H9 (cell line): ENCODE results near the gene BOD1. TPM values are rescaled to one million over a fixed set of nuclear protein-coding genes. Genes with fewer than 3 reads are reported as not detected.

Experiments
- DNase-seq: peaks from one replicate; pipeline ENCODE4 v3.0.0-alpha.2; 2017
- H2AFZ ChIP-seq: one replicate; pipeline ENCODE4 v1.6.1; 2013; ENCODE audit warnings: mild to moderate bottlenecking, low read length, control low read depth, moderate library complexity
- H2AK5ac ChIP-seq: 2 replicates; pipeline ENCODE4 v1.6.1; 2013; ENCODE audit warnings: low read length, control low read depth, mixed read lengths; ENCODE audit not compliant: insufficient read length
- H2BK120ac ChIP-seq: one replicate; pipeline ENCODE4 v1.6.1; 2013; ENCODE audit warnings: low read depth, mild to moderate bottlenecking, low read length, control low read depth, inconsistent platforms; ENCODE audit not compliant: poor library complexity, severe bottlenecking
- H2BK12ac ChIP-seq: 2 replicates; pipeline ENCODE4 v1.6.1; 2013; ENCODE audit warnings: low read length, control low read depth, mixed read lengths, low read depth; ENCODE audit not compliant: insufficient read length
- H2BK15ac ChIP-seq: 2 replicates; pipeline ENCODE4 v1.6.1; 2013; ENCODE audit warnings: low read depth, low read length, control low read depth
- H2BK20ac ChIP-seq: one replicate; pipeline ENCODE4 v1.6.1; 2013; ENCODE audit warnings: low read depth, mild to moderate bottlenecking, low read length, control low read depth, inconsistent platforms; ENCODE audit not compliant: poor library complexity, severe bottlenecking
- H2BK5ac ChIP-seq: 2 replicates; pipeline ENCODE4 v1.6.1; 2013; ENCODE audit warnings: low read length, control low read depth, mixed read lengths; ENCODE audit not compliant: insufficient read length
- H3K14ac ChIP-seq: 2 replicates; pipeline ENCODE4 v1.6.1; 2013; ENCODE audit warnings: low read length, control low read depth; ENCODE audit not compliant: insufficient read depth
- H3K18ac ChIP-seq: 2 replicates; pipeline ENCODE4 v1.6.1; 2013; ENCODE audit warnings: low read depth, mild to moderate bottlenecking, mixed read lengths, low read length, control low read depth; ENCODE audit not compliant: insufficient read length
- H3K23ac ChIP-seq: 2 replicates; pipeline ENCODE4 v1.6.1; 2013; ENCODE audit warnings: low read length, control low read depth, mixed read lengths, low read depth; ENCODE audit not compliant: insufficient read length
- H3K23me2 ChIP-seq: 2 replicates; pipeline ENCODE4 v1.6.1; 2013; ENCODE audit warnings: low read depth, mild to moderate bottlenecking, mixed read lengths, low read length, control low read depth; ENCODE audit not compliant: insufficient read length, poor library complexity, severe bottlenecking
- H3K27ac ChIP-seq: 2 replicates; pipeline ENCODE4 v1.5.1; 2013; ENCODE audit warnings: low read length, control low read depth, mixed read lengths, low read depth; ENCODE audit not compliant: insufficient read length
- H3K27me3 ChIP-seq: 2 replicates; pipeline ENCODE4 v1.6.1; 2013; ENCODE audit warnings: low read length, control low read depth, inconsistent platforms; ENCODE audit not compliant: insufficient read depth
- H3K4ac ChIP-seq: 2 replicates; pipeline ENCODE4 v1.6.1; 2013; ENCODE audit warnings: low read depth, mild to moderate bottlenecking, control low read depth, inconsistent platforms, low read length, moderate library complexity
- H3K4me1 ChIP-seq: 2 replicates; pipeline ENCODE4 v1.6.1; 2013; ENCODE audit warnings: low read length, control low read depth, inconsistent platforms; ENCODE audit not compliant: insufficient read depth
- H3K4me2 ChIP-seq: 2 replicates; pipeline ENCODE4 v1.6.1; 2013; ENCODE audit warnings: low read length, control low read depth, mixed read lengths; ENCODE audit not compliant: insufficient read length, insufficient read depth
- H3K56ac ChIP-seq: 2 replicates; pipeline ENCODE4 v1.6.1; 2013; ENCODE audit warnings: low read depth, mild to moderate bottlenecking, mixed read lengths, low read length, control low read depth; ENCODE audit not compliant: insufficient read length
- H3K79me1 ChIP-seq: 2 replicates; pipeline ENCODE4 v1.6.1; 2013; ENCODE audit warnings: low read depth, mild to moderate bottlenecking, moderate library complexity, low read length, control low read depth, inconsistent platforms; ENCODE audit not compliant: insufficient read depth, poor library complexity, severe bottlenecking
- H3K79me2 ChIP-seq: 2 replicates; pipeline ENCODE4 v1.6.1; 2013; ENCODE audit warnings: low read length, control low read depth, inconsistent platforms; ENCODE audit not compliant: insufficient read depth
- H3K9ac ChIP-seq: 2 replicates; pipeline ENCODE4 v1.6.1; 2013; ENCODE audit warnings: low read length, control low read depth, mixed read lengths; ENCODE audit not compliant: insufficient read length; ENCODE audit errors: extremely low read depth
- H3K9me3 ChIP-seq: one replicate; pipeline ENCODE4 v1.6.1; 2013; ENCODE audit warnings: low read depth, low read length, inconsistent platforms; ENCODE audit not compliant: control insufficient read depth
- H3T11ph ChIP-seq: one replicate; pipeline ENCODE4 v1.6.1; 2013; ENCODE audit warnings: mild to moderate bottlenecking, low read length, control low read depth, inconsistent platforms
- H4K20me1 ChIP-seq: one replicate; pipeline ENCODE4 v1.6.1; 2013; ENCODE audit not compliant: control insufficient read depth, insufficient read length, insufficient read depth
- H4K5ac ChIP-seq: 2 replicates; pipeline ENCODE4 v1.6.1; 2013; ENCODE audit warnings: low read depth, mild to moderate bottlenecking, mixed read lengths, low read length, control low read depth; ENCODE audit not compliant: insufficient read length
- H4K8ac ChIP-seq: replicated peaks from 2 replicates; pipeline ENCODE4 v1.6.1; 2013; ENCODE audit warnings: low read length, control low read depth, mixed read lengths, low read depth; ENCODE audit not compliant: insufficient read length
- H4K91ac ChIP-seq: 2 replicates; pipeline ENCODE4 v1.6.1; 2013; ENCODE audit warnings: low read depth, mild to moderate bottlenecking, moderate library complexity, mixed read lengths, low read length, control low read depth; ENCODE audit not compliant: insufficient read length
- H3K27ac Mint-ChIP-seq, 3 experiments: 2 replicates in 2 of 3; 3 replicates in 1 of 3; pipeline ENCODE4 v1.8.0; 2020 to 2021; ENCODE audit warnings: mixed read lengths in 3 of 3, mild to moderate bottlenecking in 1 of 3, moderate library complexity in 1 of 3
- H3K27me3 Mint-ChIP-seq: 2 replicates; pipeline ENCODE4 v1.8.0; 2021; ENCODE audit warnings: low read depth, mild to moderate bottlenecking, moderate library complexity, mixed read lengths
- H3K36me3 Mint-ChIP-seq, 3 experiments: 2 replicates in 2 of 3; 3 replicates in 1 of 3; pipeline ENCODE4 v1.8.0; 2020 to 2021; ENCODE audit warnings: low read depth in 3 of 3, mixed read lengths in 3 of 3; ENCODE audit not compliant: insufficient read depth in 1 of 3
- H3K4me1 Mint-ChIP-seq, 2 experiments: 2 replicates each; pipeline ENCODE4 v1.8.0; 2020; ENCODE audit warnings: mixed read lengths in 2 of 2
- H3K4me3 Mint-ChIP-seq, 2 experiments: 2 replicates in 1 of 2; 3 replicates in 1 of 2; pipeline ENCODE4 v1.8.0; 2020 to 2021; ENCODE audit warnings: mild to moderate bottlenecking in 2 of 2, mixed read lengths in 2 of 2, moderate library complexity in 1 of 2
- H3K9me3 Mint-ChIP-seq, 2 experiments: 2 replicates in 1 of 2; 3 replicates in 1 of 2; pipeline ENCODE4 v1.8.0; 2020; ENCODE audit warnings: mild to moderate bottlenecking in 2 of 2, mixed read lengths in 2 of 2, moderate library complexity in 1 of 2
- WGBS: extraction: QIAGEN DNeasy Blood & Tissue Kit; methylation state at CpG from one replicate; pipeline ENCODE4 v1.1.7; 2013; ENCODE audit warnings: missing lambda C conversion rate, low lambda C conversion rate, mixed read lengths; ENCODE audit not compliant: insufficient read length; ENCODE audit errors: extremely low coverage; 5-methylcytosine and 5-hydroxymethylcytosine counted together
- total RNA-seq: library from RNA; stranded (reverse); gene quantifications from 2 replicates; pipeline ENCODE4 v1.2.1, GENCODE V29; 2021
- TF ChIP-seq, protein P1 (sequence below): fragments of 200-600 bp; sonication (generic); conservative IDR thresholded peaks from 3 replicates; pipeline ENCODE4 v1.8.0; 2021; ENCODE audit warnings: antibody characterized with exemption, mild to moderate bottlenecking

BOD1 gene
- total RNA-seq, 1 experiment from 2014 or later = 121 TPM

DNA sequence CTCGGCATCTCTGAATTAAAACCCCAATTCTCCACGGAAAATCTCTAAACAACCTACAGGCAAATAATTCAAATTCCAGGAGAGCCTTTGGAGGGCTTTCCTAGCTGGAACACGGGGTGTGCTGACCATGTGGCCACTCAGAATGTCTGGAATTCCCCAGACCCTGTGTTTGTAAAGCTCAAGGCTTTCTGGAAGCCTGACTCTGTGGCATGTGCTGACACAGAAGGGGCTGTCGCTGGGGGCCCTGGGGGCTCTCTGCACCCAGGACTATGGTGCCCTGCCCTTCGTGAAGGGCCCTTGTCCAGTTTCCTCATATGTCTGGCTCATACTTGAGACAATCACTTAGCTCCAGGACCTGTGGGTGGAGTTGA, 29.0 kb upstream of the BOD1 start:
- no peak overlapping the region for H4K91ac ChIP-seq
- H3K18ac ChIP-seq = no peak overlapping the region
- TF ChIP-seq, protein P1, sequence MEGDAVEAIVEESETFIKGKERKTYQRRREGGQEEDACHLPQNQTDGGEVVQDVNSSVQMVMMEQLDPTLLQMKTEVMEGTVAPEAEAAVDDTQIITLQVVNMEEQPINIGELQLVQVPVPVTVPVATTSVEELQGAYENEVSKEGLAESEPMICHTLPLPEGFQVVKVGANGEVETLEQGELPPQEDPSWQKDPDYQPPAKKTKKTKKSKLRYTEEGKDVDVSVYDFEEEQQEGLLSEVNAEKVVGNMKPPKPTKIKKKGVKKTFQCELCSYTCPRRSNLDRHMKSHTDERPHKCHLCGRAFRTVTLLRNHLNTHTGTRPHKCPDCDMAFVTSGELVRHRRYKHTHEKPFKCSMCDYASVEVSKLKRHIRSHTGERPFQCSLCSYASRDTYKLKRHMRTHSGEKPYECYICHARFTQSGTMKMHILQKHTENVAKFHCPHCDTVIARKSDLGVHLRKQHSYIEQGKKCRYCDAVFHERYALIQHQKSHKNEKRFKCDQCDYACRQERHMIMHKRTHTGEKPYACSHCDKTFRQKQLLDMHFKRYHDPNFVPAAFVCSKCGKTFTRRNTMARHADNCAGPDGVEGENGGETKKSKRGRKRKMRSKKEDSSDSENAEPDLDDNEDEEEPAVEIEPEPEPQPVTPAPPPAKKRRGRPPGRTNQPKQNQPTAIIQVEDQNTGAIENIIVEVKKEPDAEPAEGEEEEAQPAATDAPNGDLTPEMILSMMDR = no peak
- H3K4me1 ChIP-seq = peaks cover 7% of the 10 kb centered on the region; the same call in 1 of the 2 replicates
- H3K14ac ChIP-seq = no peak overlapping the region
- Mint-ChIP-seq H3K27ac (0 out of 7 replicates have a peak overlapping the region, but pooled peaks of 1 of the 3 experiments have one; percentile 16), H3K4me1 (peaks cover 49 to 50% of the 10 kb centered on the region in 2 experiments), H3K27me3 (peaks cover 7% of the 10 kb centered on the region), H3K36me3 (no peaks in the 10 kb centered on the region; a peak in 1 of 7 replicates), H3K4me3 (no peak overlapping the region), H3K9me3 (no peaks in the 10 kb centered on the region)
- no peak overlapping the region for H3K56ac ChIP-seq
- H3K27ac ChIP-seq = no peak overlapping the region
- H2AK5ac ChIP-seq = no peak overlapping the region
- WGBS = no CpG with 5 or more reads among the region's 5 CpGs
- H3K9ac ChIP-seq = no peak overlapping the region
- H3K4ac ChIP-seq = no peak overlapping the region
- no peaks in the 10 kb centered on the region for H3K27me3 ChIP-seq
- H4K8ac ChIP-seq = no peak overlapping the region
- no peak overlapping the region for H2BK120ac ChIP-seq
- H3K23ac ChIP-seq = no peak overlapping the region
- H2BK5ac ChIP-seq = no peak overlapping the region
- no peak overlapping the region for H2BK20ac ChIP-seq
- no peak overlapping the region for H2AFZ ChIP-seq
- no peak overlapping the region for H2BK15ac ChIP-seq
- no peak overlapping the region for H3T11ph ChIP-seq
- no peaks in the 10 kb centered on the region for H4K20me1 ChIP-seq
- no peaks in the 10 kb centered on the region for H3K79me1 ChIP-seq
- no peak overlapping the region for H4K5ac ChIP-seq
- H3K23me2 ChIP-seq = no peaks in the 10 kb centered on the region
- H3K4me2 ChIP-seq = no peak overlapping the region
- no peaks in the 10 kb centered on the region for H3K9me3 ChIP-seq
- no peaks in the 10 kb centered on the region for H3K79me2 ChIP-seq
- H2BK12ac ChIP-seq = no peak overlapping the region
- DNase-seq = peak; percentile 47
